GM23248 (cell line): ENCODE results near the gene AP2A2.

Experiments used
- EZH2 ChIP-seq: fragments of 200-600 bp; sonication (generic); IDR thresholded peaks from 2 replicates; pipeline ENCODE4 v1.6.1; 2018; ENCODE audit warnings: antibody characterized with exemption, mild to moderate bottlenecking; ENCODE audit not compliant: insufficient read depth, poor library complexity, severe bottlenecking
- EZH2phosphoT487 ChIP-seq: fragments of 200-600 bp; sonication (generic); IDR thresholded peaks from 2 replicates; pipeline ENCODE4 v1.6.1; 2018; ENCODE audit warnings: antibody characterized with exemption, moderate library complexity, mild to moderate bottlenecking, low read depth; ENCODE audit not compliant: insufficient read depth

GRCh38 chr11:1047595-1048156 lies 122.0 kb downstream of the AP2A2 start:
- TF ChIP-seq EZH2 (no peak), EZH2phosphoT487 (no peak)
